Mucosa of rectum (tissue), 2 donors: ENCODE results near the gene IL17F.

ENCODE experiments used
- H3K27ac ChIP-seq, 2 donors: one replicate each; pipeline ENCODE4 v1.7.0; 2013; ENCODE audit warnings: inconsistent platforms in 2 of 2, low read depth in 2 of 2, low read length in 2 of 2
- H3K27me3 ChIP-seq, 2 donors: one replicate each; pipeline ENCODE4 v1.7.0; 2013; ENCODE audit warnings: low read length in 2 of 2; ENCODE audit not compliant: control insufficient read depth in 2 of 2, insufficient read depth in 2 of 2
- H3K36me3 ChIP-seq, 2 donors: one replicate each; pipeline ENCODE4 v1.7.0; 2013; ENCODE audit warnings: low read length in 2 of 2; ENCODE audit not compliant: control insufficient read depth in 2 of 2, insufficient read depth in 2 of 2
- H3K4me1 ChIP-seq, 2 donors: one replicate each; pipeline ENCODE4 v1.7.0; 2013; ENCODE audit warnings: low read length in 2 of 2, mild to moderate bottlenecking in 1 of 2; ENCODE audit not compliant: control insufficient read depth in 2 of 2, insufficient read depth in 2 of 2
- H3K4me3 ChIP-seq, 2 donors: one replicate each; pipeline ENCODE4 v1.7.0; 2013; ENCODE audit warnings: low read length in 2 of 2
- H3K9ac ChIP-seq, 2 donors: one replicate each; pipeline ENCODE4 v1.7.0; 2013; ENCODE audit warnings: low read length in 2 of 2, low read depth in 1 of 2, mild to moderate bottlenecking in 1 of 2
- H3K9me3 ChIP-seq, 2 donors: one replicate each; pipeline ENCODE4 v1.7.0; 2013; ENCODE audit warnings: low read length in 2 of 2; ENCODE audit not compliant: control insufficient read depth in 2 of 2
- donor health status: healthy.
- donor health status: Normal muscosa, but diverticular disease.

IL17F gene

DNA sequence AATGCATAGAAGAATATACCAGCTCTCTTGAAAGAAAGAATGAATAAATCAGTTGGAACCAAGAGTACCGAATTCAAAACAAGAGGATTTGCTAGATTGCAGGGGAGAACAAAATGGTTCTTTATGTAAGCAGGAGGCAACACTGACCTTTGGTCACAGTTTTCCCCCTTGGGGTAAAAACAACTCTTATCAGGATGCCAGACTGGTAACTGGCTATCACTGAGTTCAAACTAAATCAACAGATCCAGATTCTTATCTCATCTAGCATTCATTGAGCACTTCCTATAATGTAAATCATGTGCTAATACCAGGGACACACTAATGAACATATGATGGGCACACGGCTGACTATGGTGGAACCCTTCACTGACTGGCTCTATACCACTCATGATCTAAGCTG is 4.8 kb upstream of the IL17F start:
- Histone ChIP-seq H3K27ac (no peak overlapping the region), H3K9ac (no peak overlapping the region), H3K9me3 (no peaks in the 10 kb centered on the region), H3K36me3 (no peaks in the 10 kb centered on the region), H3K4me1 (no peaks in the 10 kb centered on the region), H3K27me3 (peaks cover 2 to 3% of the 10 kb centered on the region in 2 donors), H3K4me3 (no peak overlapping the region)

DNA sequence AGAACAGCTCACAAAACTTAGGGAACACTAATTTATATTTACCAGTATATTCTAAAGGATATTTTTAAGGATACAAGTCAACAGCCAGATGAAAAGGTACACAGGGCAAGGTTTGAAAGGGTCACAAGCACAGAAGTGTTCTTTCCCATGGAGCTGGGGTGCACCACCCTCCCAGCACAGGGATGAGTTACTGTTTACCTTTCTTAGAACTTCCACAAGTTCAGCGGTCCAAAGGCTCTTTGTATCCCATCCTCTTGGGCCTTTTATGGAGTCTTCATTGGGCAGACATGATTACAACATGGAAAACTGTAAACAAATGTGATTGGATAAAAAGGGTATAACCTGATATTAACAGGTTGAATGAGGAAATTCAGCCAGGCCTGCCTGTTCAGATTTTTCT is 1.1 kb upstream of the IL17F start:
- H3K9me3 ChIP-seq = no peaks in the 10 kb centered on the region
- no peaks in the 10 kb centered on the region for H3K4me1 ChIP-seq
- no peaks in the 10 kb centered on the region for H3K36me3 ChIP-seq
- no peaks in the 10 kb centered on the region for H3K27me3 ChIP-seq
- H3K4me3 ChIP-seq = no peak overlapping the region
- H3K27ac ChIP-seq = no peak overlapping the region
- no peak overlapping the region for H3K9ac ChIP-seq

GRCh38 chr6:52243282-52243893 is 912 bp downstream of the IL17F start:
- Histone ChIP-seq H3K36me3 (no peaks in the 10 kb centered on the region), H3K9me3 (no peaks in the 10 kb centered on the region), H3K27me3 (no peaks in the 10 kb centered on the region), H3K4me1 (no peaks in the 10 kb centered on the region), H3K4me3 (no peak overlapping the region), H3K9ac (no peak overlapping the region), H3K27ac (no peak overlapping the region)

DNA sequence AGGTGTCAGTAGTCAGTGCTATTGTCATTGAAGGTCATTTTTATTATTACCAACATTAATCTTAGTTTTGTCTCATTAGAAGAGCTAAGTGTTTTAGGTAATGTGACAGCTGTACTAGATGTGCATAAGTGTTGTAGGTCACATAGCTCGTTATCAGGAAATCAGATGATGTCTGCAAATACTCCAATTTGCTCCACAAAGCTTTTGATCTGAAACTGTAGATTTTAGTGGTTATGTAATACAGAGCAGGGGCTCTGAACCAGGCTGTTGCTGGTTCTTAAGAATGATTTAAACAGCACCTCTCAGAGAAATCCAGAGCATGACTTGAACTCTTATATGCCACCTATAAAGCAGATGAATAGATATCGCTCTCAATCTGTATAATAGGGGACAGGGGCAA is 2.5 kb downstream of the IL17F start:
- H3K4me3 ChIP-seq = no peak overlapping the region
- H3K27me3 ChIP-seq = peaks cover 0 to 3% of the 10 kb centered on the region in 2 donors
- H3K36me3 ChIP-seq = no peaks in the 10 kb centered on the region
- H3K9me3 ChIP-seq = no peaks in the 10 kb centered on the region
- H3K4me1 ChIP-seq = no peaks in the 10 kb centered on the region
- H3K9ac ChIP-seq = no peak overlapping the region
- no peak overlapping the region for H3K27ac ChIP-seq

- Histone ChIP-seq H3K4me1 (no peaks in the 10 kb centered on the region), H3K9me3 (no peaks in the 10 kb centered on the region), H3K27me3 (peaks cover 0 to 6% of the 10 kb centered on the region in 2 donors), H3K36me3 (no peaks in the 10 kb centered on the region), H3K9ac (no peak overlapping the region), H3K27ac (no peak overlapping the region), H3K4me3 (peak overlapping the region in 1 of 2 donors; percentile 46)
Observed at GRCh38 chr6:52233975-52234823, 10.1 kb downstream of the IL17F start.

GRCh38 chr6:52233005-52233404 is 11.3 kb downstream of the IL17F start:
- Histone ChIP-seq H3K27me3 (peaks cover 0 to 6% of the 10 kb centered on the region in 2 donors), H3K9ac (no peak overlapping the region), H3K36me3 (no peaks in the 10 kb centered on the region), H3K4me3 (no peak overlapping the region), H3K4me1 (no peaks in the 10 kb centered on the region), H3K9me3 (no peaks in the 10 kb centered on the region), H3K27ac (no peak overlapping the region)

- Histone ChIP-seq H3K27me3 (peaks cover 0 to 2% of the 10 kb centered on the region in 2 donors), H3K4me3 (no peak overlapping the region), H3K9me3 (no peaks in the 10 kb centered on the region), H3K27ac (no peak overlapping the region), H3K4me1 (no peaks in the 10 kb centered on the region), H3K36me3 (no peaks in the 10 kb centered on the region), H3K9ac (no peak overlapping the region)
Observed at GRCh38 chr6:52231406-52232127, 12.7 kb downstream of the IL17F start.

- Histone ChIP-seq H3K9me3 (no peaks in the 10 kb centered on the region), H3K36me3 (no peaks in the 10 kb centered on the region), H3K27ac (no peak overlapping the region), H3K27me3 (peaks cover 0 to 2% of the 10 kb centered on the region in 2 donors), H3K4me1 (no peaks in the 10 kb centered on the region), H3K4me3 (no peak overlapping the region), H3K9ac (no peak overlapping the region)
Observed at GRCh38 chr6:52230685-52231084, 13.6 kb downstream of the IL17F start.

GRCh38 chr6:52227495-52227894 is 16.8 kb downstream of the IL17F start:
- Histone ChIP-seq H3K4me3 (no peak overlapping the region), H3K27ac (no peak overlapping the region), H3K27me3 (no peaks in the 10 kb centered on the region), H3K36me3 (no peaks in the 10 kb centered on the region), H3K4me1 (no peaks in the 10 kb centered on the region), H3K9me3 (no peaks in the 10 kb centered on the region), H3K9ac (no peak overlapping the region)

DNA sequence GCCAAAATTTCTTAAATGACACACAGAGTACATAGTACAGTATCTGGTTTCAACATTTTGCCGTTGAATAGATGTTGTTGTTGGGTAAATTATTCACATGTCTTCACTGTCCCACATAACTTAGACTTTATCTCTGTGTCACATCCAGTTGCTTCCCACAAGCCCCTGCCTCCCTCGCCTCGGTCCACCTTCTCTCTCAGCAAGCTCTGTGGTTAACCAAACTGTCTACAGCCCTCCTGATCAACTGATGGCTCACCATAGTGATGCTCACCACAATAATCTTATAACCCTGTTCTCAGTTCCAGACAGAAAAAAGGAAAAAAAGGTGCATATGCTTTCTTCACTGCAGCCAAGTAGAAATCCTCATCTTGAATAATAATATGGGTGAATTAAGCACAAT is 23.0 kb downstream of the IL17F start:
- Histone ChIP-seq H3K36me3 (no peaks in the 10 kb centered on the region), H3K9me3 (no peaks in the 10 kb centered on the region), H3K4me3 (no peak overlapping the region), H3K27me3 (no peaks in the 10 kb centered on the region), H3K9ac (no peak overlapping the region), H3K27ac (no peak overlapping the region), H3K4me1 (no peaks in the 10 kb centered on the region)
